ENCODE results near the gene B4GALT6. TPM values are rescaled to one million over a fixed set of nuclear protein-coding genes. Genes with fewer than 3 reads are reported as not detected.

The B4GALT6 gene
- total RNA-seq, 3 donors from 2014 or later (not counting 1 experiment from before 2014, with no cell fraction given): 18.6 to 33.0 (median 20.6) TPM

- Histone ChIP-seq H3K36me3 (ENCODE audit: control insufficient read depth, insufficient read depth, low read length) (no peaks in the 10 kb centered on the region), H3K4me3 (ENCODE audit: low read length) (no peak overlapping the region), H3K27me3 (ENCODE audit: control insufficient read depth, insufficient read depth, low read length) (no peaks in the 10 kb centered on the region), H3K9me3 (ENCODE audit: control insufficient read depth, insufficient read depth, low read length) (no peaks in the 10 kb centered on the region), H3K4me1 (ENCODE audit: control insufficient read depth, insufficient read depth, low read length) (peaks cover 28% of the 10 kb centered on the region), H3K27ac (ENCODE audit: low read length) (no peak overlapping the region)
- intact Hi-C loops (cut with micrococcal nuclease): no loop called here
- Mint-ChIP-seq H3K36me3 (no peaks in the 10 kb centered on the region), H3K27me3 (ENCODE audit: low read depth in 2 of 2) (no peaks in the 10 kb centered on the region), H3K4me3 (no peak overlapping the region), H3K4me1 (peaks cover 32% of the 10 kb centered on the region in 2 donors), H3K27ac (peak overlapping the region in 1 of 2 donors; percentile 11), H3K9me3 (no peaks in the 10 kb centered on the region)
- DNase-seq (no peak), ATAC-seq (no peak)
- WGBS (ENCODE audit: insufficient coverage): 91% methylated on average over 3 of the region's 3 CpGs
- no peak for TF ChIP-seq CTCF (IDR thresholded peaks at IDR 0.05)
Measured at GRCh38 chr18:31637445-31637844, 46.9 kb downstream of the B4GALT6 start.

DNA sequence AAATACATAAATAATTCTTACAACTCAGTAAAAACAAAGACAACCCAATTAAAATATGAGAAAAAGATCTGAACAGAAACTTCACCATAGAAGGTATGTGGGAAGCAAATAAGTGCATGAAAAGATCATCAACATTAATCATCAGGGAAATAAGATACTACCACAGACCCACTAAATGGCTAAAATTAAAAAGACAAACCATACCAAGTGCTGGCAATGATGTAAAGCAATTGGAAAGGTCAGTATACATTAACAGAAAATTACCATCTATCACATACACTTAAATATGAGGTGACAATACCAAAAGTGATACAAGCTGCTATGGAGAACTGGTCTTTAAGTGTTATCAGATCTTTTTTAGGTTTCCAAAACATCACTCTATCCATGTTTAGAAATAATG is 48.0 kb downstream of the B4GALT6 start:
- Mint-ChIP-seq H3K27ac (peak overlapping the region; percentile 90 to 98), H3K4me3 (no peak overlapping the region), H3K9me3 (no peaks in the 10 kb centered on the region), H3K27me3 (ENCODE audit: low read depth in 2 of 2) (no peaks in the 10 kb centered on the region), H3K36me3 (no peaks in the 10 kb centered on the region), H3K4me1 (peaks cover 34 to 35% of the 10 kb centered on the region in 2 donors)
- Histone ChIP-seq H3K9me3 (ENCODE audit: control insufficient read depth, insufficient read depth, low read length) (no peaks in the 10 kb centered on the region), H3K27ac (ENCODE audit: low read length) (no peak overlapping the region), H3K4me1 (ENCODE audit: control insufficient read depth, insufficient read depth, low read length) (peaks cover 28% of the 10 kb centered on the region), H3K4me3 (ENCODE audit: low read length) (no peak overlapping the region), H3K36me3 (ENCODE audit: control insufficient read depth, insufficient read depth, low read length) (no peaks in the 10 kb centered on the region), H3K27me3 (ENCODE audit: control insufficient read depth, insufficient read depth, low read length) (no peaks in the 10 kb centered on the region)
- ATAC-seq: no peak
- DNase-seq: no peak
- intact Hi-C loops (cut with micrococcal nuclease): no loop called here
- no peak for TF ChIP-seq CTCF (IDR thresholded peaks at IDR 0.05)

- no peak for TF ChIP-seq CTCF (IDR thresholded peaks at IDR 0.05)
- DNase-seq: peak in 1 of 2 donors; percentile 59
- peak; percentile 92 to 98 (median 95) for ATAC-seq
- Mint-ChIP-seq H3K27me3 (ENCODE audit: low read depth in 2 of 2) (no peaks in the 10 kb centered on the region), H3K27ac (peak overlapping the region; percentile 90 to 98), H3K4me3 (peak overlapping the region; percentile 91), H3K36me3 (no peaks in the 10 kb centered on the region), H3K4me1 (peaks cover 42 to 46% of the 10 kb centered on the region in 2 donors), H3K9me3 (no peaks in the 10 kb centered on the region)
- intact Hi-C loops (cut with micrococcal nuclease): loop anchor here (2.0 kb wide), 2 partner anchors 14 to 48 kb away; no protein-coding TSS in a partner anchor
- Histone ChIP-seq H3K36me3 (ENCODE audit: control insufficient read depth, insufficient read depth, low read length) (no peaks in the 10 kb centered on the region), H3K4me3 (ENCODE audit: low read length) (no peak overlapping the region), H3K27ac (ENCODE audit: low read length) (peak overlapping the region; percentile 85), H3K4me1 (ENCODE audit: control insufficient read depth, insufficient read depth, low read length) (peaks cover 35% of the 10 kb centered on the region), H3K27me3 (ENCODE audit: control insufficient read depth, insufficient read depth, low read length) (no peaks in the 10 kb centered on the region), H3K9me3 (ENCODE audit: control insufficient read depth, insufficient read depth, low read length) (no peaks in the 10 kb centered on the region)
- WGBS (ENCODE audit: insufficient coverage): 0% methylated on average over 3 of the region's 3 CpGs
Measured at GRCh38 chr18:31634331-31634713, 50.1 kb downstream of the B4GALT6 start.
